Femur (tissue), 1 donor: ENCODE results near the gene BLOC1S6.

ENCODE experiments used
- DNase-seq: peaks from one replicate; pipeline ENCODE4 v3.0.0-alpha.2; 2017

Gene BLOC1S6

DNA sequence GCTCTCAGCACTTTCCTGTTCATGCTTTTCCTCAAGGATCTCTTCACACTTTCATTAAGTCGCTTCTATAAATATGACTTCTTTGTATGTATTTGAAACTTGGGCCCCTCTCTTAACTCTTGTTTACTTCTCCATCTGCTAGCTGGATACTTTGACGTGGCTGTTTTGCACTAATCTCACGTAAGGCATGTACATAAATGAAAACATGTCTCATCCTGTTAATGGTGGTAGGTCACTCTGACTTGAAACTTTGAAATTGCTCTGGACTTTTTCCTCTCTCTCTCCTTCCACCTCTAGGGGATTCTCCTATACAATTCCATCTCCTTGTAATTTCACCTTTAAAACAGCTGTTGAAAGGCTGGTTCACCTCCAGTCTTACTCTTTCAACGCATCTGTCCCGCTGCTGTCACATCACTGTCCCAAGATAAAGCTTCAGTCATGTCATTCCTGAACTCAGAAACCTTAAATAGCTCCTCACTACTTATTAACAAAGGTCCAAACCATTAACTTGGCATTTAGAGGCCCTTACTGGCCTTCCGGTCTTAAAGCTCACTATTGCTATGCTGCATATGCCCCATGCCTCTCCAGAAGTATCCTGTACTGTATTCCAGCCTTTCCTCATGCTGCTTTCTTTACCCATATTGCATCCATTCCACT, 1.2 kb downstream of the BLOC1S6 start:
- DNase-seq, result no peak

DNA sequence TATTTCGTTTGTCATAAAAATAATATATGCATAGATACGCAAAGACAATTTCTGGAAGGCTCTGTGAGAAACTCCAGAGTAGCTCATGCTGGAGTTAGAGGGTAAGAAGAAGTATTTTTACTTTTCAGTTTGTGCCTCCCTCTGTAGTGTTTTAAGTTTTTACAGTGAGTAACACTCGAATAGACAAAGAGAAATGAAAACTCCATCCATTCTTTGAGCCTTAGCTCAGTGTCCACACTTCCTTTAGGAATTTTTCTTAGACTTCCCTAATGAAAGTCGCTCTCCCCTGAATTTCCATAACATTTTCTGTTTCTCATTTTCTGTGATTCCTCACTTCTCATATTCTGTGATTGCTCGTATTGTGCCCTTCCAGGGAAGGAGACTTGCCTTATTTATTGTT, 2.1 kb downstream of the BLOC1S6 start:
- DNase-seq, result no peak

DNA sequence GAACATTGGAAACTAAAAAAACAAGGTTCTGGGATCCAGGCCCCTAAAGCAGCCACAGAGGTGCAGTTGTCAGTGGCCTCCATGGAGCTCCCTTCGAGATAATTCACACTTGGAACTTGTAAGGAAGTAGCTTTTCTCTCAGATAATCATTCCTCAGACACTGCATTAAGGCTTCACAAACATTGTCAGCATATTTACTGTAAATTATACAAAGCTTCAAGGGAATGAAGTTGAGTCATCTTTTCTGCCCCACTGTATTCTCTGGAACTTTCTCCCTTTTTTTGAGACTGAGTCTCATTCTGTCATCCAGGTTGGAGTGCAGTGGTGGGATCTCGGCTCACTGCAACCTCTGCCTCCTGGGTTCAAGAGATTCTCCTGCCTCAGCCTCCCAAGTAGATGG, 7.1 kb downstream of the BLOC1S6 start:
- no peak for DNase-seq

DNA sequence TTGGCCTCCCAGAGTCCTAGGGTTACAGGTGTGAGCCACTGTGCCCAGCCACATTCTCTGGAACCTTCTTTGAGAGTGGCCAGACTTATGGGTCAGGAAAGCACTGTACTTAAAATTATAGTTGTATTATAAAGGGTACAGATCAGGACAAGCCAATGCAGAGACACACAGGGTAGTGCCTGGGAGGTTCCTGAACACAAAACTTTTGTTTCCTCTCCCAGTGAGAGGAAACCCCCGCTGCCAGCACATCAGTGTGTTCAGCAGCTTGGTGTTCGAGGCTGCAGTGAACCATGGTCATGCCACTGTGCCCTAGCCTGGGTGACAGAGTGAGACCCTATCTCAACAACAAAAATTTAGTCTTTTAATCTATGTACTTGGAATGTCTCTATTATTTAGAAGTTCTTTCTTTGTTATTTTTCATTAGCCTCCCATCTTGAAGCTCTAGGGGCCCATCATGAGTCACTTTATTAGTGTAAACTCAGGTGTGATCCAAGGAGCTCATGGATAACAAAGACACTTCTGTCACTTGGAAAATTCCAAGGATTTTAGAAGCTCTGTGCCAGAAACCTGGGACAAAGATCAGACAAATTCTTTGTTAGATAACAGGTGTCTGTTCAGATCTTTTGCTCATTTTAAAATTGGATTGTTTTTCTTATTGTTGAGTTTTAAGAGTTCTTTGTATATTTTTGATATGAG, 7.8 kb downstream of the BLOC1S6 start:
- no peak for DNase-seq

DNA sequence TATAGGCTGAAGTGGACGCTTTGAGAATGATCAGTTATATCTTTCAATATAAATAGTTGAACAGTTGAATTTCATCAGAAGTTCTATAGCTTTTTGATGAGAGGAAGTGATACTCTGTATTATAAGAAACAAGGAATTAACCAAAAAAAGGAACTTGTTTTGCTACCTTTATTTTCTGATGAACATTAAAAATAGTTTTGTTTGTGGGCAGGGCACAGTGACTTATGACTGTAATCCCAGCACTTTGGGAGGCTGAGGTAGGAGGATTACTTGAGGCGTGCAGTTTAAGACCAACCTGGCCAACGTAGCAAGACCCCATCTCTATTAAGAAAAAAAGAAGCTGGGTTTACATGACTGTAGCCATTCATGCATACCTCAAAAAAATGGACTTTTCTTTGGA, 16.7 kb downstream of the BLOC1S6 start:
- DNase-seq, result no peak

DNA sequence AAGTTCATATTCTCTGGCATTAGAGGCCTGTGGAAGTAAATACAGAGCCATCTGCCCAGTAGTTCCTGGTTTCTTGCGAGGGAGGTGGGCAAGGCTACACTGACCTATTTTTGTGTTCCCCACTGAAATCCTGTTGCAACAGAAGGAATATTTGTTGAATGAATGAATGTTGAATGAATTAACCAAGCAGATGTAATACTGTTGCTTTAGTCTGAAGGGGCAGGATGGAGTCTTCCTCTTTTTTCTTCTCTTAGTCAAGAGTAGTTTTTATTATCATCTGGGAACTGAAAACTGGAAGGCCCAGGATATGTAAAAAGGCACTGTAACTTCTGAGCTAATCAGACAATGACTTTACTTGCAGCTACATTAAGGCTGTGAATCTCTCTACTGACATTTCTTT, 17.1 kb downstream of the BLOC1S6 start:
- no peak for DNase-seq

DNA sequence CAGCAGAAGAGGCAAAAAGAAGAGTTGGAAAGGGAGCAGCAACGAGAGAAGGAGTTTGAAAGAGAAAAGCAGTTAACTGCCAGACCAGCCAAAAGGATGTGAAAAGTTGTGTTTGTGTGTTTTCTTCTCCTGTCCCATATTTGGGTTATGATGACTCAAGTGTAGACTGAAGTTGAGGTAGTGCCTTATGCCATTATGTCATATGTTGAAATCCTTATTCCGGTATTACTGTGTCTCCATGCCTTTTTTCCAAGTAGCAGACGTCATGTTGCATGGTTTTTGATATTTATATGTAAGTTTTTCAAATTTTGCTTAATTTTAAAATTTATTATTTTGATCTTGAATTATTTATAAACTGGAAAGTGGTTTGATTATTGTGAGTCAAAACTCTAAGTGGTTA, 19.2 kb downstream of the BLOC1S6 start:
- DNase-seq, result no peak

DNA sequence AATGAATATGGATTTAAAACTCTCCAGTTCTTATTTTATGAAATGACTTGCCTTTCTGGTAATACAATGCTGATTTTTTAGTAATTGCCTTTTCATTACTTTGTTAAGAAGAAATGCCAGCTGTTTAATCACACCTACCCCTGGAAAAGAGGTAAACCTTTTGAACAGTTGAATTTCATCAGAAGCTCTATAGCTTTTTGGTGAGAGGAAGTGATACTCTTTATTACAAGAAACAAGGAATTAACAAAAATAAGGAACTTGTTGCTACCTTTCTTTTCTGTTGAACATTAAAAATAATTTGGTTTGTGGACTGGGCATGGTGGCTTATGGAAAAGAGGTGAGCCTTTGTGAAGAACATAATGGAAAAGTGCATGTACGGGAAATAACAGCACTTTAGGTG, 19.7 kb downstream of the BLOC1S6 start:
- DNase-seq, result no peak

DNA sequence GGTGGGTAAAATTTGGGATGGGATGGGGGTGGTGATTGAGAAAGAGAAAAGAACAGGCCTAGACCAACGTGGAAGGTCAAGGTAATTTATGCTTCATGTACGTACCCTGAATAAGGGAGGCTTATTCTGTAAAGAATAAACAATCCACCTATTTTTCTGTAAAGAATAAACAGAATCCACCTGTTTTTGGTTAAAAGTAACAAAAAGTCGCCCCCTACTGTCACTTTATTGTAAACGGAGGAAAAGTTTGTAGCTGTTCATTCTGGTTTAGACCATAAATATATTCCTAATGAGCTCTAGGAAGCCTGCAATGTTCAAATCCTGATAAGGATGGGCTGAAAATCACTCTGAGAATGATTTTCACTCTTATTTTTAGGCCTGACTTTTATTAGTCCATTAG, 24.1 kb downstream of the BLOC1S6 start:
- no peak for DNase-seq

DNA sequence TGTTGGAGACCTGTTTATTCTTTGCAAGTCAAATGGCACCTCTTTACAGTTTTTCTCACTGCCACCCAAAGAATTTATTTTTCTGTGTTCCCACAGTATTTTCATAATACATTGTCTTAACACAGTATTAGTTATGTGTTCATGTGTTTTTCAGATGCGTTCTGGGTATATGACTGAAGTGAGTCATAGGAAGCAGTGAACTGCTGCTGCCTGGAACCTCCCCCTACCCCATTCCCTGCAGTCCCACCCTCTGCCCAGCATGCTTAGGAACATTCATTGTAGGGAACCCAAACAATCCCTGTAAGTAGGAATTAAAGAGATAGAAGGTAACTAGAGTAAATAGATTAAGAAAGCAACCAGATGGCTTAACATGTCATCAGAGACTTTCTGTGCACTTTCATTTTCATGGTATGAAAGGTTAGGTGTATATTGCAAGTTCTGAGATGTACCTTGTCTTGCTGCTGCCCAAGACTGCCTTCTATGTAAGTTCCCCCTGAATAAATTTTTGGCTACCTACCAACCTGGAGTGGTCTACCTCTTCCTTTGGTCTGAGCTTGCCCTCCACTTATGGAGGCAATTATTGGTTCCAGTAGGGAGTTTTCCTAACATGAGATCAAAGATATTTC, 25.7 kb downstream of the BLOC1S6 start:
- DNase-seq, result no peak

DNA sequence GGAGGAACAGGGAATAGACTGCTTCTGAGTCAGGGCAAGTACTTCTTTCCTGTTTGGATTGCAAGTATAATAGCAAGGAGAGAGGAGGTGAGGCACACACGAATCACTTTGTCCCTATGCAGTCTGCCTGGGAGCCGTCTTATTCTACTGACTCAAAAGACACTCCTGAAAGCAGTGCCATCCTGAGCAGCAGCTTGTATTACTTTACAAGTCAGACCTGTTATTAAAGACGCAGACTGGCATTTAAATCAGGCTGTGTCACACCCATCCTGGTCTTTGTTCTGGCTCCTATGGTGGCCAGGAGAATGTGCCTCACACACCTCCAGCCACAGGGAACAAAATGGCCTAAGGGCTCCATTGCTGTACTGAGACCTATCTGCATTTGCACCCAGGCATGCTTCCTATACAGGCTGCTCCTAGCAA, 29.7 kb downstream of the BLOC1S6 start:
- DNase-seq, result no peak

DNA sequence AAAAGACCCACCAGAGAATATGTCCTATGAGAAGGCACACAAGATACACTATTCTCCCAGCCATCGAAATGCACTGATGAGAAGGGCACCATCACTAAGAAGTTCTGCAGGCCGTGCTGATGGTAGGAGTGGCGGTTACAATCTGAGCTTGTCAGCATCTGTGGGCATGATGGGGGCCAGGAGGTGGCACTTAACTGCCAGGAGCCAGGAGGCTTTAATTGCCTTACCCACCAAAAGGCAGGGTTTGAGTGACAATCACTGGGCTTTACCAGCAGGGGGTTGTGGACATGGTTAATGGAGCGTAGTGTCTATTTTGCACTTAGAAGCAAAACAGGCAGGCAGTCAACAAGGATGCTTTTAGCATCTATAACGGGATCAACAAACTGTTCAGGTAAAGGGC, 31.6 kb downstream of the BLOC1S6 start:
- no peak for DNase-seq

DNA sequence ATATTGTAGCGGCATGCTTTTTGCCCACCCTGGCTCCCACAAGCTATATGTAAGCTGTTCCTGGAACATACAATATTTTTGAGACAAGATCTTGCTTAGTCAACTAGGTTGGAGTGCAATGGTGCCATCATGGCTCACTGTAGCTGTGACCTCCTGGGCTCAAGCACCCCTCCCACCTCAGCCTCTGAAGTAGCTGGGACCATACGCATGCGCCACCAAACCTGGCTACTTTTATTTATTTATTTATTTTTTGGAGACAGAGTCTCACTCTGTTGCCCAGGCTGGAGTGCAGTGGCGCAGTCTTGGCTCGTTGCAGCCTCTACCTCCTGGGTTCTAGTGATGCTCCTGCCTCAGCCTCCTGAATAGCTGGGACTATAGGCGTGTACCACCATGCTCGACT, 41.0 kb downstream of the BLOC1S6 start:
- DNase-seq, result no peak

DNA sequence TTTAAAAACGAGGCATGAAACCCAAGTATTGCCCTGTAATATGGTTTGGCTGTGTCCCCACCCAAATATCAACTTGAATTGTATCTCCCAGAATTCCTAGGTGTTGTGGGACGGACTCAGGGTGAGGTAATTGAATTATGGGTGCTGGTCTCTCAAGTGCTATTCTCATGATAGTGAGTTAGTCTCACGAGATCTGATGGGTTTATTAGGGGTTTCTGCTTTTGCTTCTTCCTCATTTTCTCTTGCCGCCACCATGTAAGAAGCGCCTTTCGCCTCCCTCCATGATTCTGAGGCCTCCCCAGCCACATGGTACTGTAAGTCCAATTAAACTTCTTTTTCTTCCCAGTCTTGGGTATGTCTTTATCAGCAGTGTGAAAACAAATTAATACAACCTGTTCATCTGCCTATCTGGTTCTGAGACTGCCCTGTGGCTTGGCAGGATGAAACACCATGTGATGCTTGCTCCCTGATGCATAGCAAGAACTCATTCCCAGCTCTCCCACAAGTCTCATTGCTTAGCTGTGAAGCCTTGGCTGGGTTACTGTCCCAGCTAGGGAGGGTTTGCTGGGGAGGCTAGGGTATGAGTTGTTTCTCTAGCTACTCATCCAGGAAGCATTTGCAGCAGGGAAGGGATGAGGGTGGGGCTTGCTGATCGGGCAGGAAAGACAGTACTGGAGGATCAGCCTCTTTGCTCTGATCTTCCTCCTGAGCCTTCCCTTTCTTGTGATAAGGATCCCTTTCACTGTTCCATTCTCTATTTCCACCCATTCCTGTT, 43.9 kb downstream of the BLOC1S6 start:
- DNase-seq, result no peak

DNA sequence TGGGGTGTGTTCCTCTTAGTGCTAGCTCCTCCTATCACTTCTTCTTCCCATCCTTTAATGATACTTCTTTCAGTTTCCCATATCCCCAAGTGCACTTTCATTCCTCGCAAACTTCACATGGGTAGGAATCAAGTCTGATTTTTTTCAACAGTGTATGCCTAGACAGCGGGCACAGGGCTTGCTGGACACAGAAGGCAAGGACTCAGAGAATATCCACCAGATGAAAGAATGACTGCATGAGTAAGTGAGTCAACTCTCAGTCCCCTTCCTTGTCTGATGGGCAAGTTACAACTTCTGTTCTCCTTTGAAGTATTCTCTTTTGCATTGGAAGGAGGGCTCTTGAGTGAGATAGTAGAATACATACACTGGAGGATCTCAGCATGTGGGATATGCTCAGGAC, 44.6 kb downstream of the BLOC1S6 start:
- no peak for DNase-seq

DNA sequence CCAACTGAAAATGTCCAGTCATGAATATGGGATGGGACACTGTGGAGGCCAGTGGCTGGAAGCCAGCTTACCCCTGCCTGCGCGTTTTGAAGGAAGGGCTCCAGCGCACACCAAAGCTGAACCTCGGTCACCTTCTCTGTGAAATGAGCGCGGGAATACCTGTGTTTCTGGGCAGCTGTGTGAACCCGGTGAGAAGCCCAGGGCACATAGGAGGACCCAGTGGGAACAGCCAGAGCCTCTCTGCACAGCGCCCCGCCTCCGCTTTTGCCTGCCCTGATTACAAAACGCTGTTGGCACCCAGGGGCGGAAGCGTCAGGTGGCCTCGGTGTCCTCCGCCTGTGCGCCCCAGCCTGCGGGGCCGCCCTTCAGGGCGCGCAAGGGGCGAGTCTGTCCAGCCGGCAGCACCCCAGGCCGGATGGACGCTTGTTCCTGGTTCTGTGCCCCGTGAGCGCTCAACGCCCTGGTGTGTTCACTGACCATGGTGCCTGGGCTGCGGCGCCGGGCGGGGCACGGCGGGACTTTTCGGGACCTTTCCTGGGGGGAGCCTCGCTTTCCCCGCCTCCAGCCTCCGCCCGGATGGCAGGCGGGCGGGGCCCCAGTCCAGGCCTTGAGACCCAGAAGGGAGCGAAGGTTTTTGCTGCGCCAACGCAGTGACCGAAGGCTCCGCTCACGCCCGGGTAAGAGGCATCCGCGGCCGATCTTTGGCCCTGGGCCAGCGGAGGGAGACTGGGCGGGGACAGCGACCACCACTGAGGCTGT, 47.4 kb downstream of the BLOC1S6 start, which contains the start of gene SQOR:
SQOR (plus strand) TSS at position 598 of the 759 bp plus-strand sequence. CDS start 23,895 bp downstream, outside the sequence.
- DNase-seq, result peak; percentile 67

DNA sequence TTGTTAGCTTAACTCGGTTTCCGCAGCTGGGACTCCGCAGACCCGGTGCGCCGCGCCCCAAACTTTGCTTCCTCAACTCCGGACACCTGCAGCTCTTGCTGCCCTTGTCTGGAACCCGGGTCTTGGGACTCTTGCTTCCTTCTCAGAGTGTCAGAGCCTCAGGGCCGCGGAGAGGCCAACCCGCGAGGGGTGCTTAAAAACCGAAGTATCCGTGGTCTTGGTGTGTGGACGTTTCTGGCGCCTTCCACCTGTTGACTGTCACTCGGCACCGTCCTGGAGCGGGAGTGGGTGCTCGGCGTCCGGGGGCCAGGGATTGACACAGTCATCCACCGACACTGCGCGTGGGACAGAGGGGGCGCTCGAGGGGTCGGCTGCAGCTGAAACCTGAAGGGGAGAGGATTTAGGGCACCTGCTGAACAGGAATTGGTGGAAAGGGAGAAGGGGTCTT, 48.0 kb downstream of the BLOC1S6 start:
- peak; percentile 54 for DNase-seq

DNA sequence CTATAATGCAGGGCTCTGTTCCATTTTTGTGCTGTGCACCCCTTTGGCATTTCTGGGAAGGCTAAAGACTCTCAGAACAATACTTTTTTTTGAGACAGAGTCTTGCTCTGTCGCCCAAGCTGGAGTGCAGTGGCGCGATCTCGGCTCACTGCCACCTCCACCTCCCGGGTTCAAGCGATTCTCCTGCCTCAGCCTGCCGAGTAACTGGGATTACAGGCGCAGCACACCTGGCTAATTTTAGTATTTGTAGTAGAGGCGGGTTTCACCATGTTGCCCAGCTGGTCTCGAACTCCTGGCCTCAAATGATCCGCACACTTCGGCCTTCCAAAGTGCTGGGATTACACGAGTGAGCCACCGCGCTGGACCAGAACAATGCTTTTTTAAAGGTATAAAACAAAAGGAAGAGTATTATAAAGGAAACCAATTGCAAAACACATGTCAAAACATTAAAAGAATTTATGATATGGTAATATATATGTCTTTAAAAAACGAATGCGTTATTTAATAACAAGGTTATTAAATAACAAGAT, 48.6 kb downstream of the BLOC1S6 start:
- no peak for DNase-seq

DNA sequence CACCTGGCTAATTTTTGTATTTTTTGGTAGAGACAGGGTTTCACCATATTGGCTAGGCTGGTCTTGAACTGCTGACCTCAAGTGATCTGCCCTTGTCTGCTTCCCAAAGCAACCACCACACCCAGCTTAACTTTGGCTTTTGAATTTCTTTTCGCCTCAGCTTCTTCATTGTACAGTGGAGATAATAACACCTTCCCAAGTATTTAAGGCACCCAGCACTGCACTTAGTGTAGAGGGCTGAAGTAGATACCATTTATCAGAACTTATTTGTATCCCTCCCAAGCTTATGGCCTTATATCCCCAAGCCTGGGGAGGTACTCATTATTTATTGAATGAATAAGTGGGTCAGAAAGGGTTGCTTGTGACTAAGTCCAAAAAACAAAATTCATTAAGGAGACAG, 50.0 kb downstream of the BLOC1S6 start:
- no peak for DNase-seq

DNA sequence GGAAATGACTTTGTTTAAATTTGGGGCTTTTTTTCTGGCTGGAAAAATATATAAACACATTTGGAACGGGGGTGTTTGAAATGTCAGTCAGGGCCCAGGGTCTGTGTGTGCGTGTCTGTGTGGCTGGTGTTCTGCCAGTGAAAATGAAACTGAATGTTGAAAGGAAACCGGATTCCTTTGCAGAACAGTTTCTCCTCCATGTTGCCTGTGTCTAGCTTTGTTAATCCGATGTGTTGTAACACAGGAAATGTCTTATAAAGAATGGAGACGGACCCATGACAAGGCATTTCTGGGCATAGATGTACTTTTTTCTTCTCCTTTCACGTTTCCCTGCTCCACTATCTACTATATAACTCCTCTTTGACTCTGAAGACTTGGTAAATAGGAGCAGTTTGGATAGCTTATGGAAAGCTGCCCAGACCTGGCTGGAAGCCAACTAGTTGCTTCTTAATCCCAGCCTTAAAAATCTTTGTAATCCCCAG, 50.4 kb downstream of the BLOC1S6 start:
- DNase-seq, result peak; percentile 69

DNA sequence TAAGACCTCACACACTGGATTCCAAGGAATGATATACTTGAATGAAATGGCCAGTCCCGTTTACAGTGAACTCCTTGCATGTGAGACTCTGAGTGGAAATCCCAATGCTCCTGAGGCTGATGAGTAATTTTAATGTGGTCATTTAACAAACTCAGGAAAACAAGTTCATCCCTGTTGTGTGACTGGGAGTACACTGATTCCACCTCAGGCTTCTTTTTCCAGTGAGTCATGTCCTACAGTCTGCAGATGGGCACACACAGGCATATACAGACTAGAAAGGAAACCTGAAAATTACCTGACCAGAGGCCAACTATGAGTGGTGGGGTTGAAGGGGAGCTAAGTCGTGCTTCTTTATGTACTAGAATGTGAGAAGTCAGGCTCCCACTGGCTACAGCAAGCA, 53.4 kb downstream of the BLOC1S6 start:
- no peak for DNase-seq

DNA sequence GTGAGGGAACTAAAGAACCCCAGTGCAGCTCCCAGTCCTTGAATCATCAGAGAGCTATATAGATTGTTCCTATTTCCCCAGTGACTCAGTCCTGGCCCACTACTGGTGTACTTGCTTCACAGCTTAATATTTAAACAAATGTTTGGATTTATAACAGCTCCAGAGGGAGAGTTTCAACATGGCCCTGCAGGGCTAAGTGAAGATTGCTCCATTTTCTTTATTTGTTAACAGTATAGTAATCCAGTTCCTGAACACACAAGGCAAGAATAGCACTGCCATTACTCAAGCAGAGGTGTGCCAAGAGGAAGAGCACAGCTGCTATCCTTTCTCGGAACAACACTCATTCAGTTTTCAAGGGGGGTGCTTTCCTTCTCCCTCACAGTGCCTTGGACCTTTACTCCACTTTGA, 54.2 kb downstream of the BLOC1S6 start:
- DNase-seq, result peak; percentile 45
